Adipocyte (in vitro differentiated cells): ENCODE measurements around the gene MEI1.
"Not testable (repeated sequence)": the region's sequence is repeated elsewhere in the genome, so short reads cannot be mapped to it uniquely, and the experiment has no call there.

Experiments used
- DNase-seq: peaks from one replicate; pipeline ENCODE4 v3.0.0-alpha.2; 2015; ENCODE audit warnings: low read depth
- H3K27me3 ChIP-seq: replicated peaks from 2 replicates; pipeline ENCODE4 v1.7.0; 2013; ENCODE audit warnings: mild to moderate bottlenecking, low read length, moderate library complexity; ENCODE audit not compliant: control insufficient read depth, insufficient read depth
- H3K36me3 ChIP-seq: 2 replicates; pipeline ENCODE4 v1.7.0; 2013; ENCODE audit warnings: low read length, mild to moderate bottlenecking, moderate library complexity; ENCODE audit not compliant: control insufficient read depth, insufficient read depth, severe bottlenecking
- H3K4me1 ChIP-seq: 2 replicates; pipeline ENCODE4 v1.7.0; 2013; ENCODE audit warnings: mild to moderate bottlenecking, low read length, moderate library complexity; ENCODE audit not compliant: control insufficient read depth, insufficient read depth
- H3K4me3 ChIP-seq: 2 replicates; pipeline ENCODE4 v1.7.0; 2013; ENCODE audit warnings: mild to moderate bottlenecking, low read length, moderate library complexity
- H3K9ac ChIP-seq: 2 replicates; pipeline ENCODE4 v1.7.0; 2013; ENCODE audit warnings: mild to moderate bottlenecking, low read length, moderate library complexity
- H3K9me3 ChIP-seq: 2 replicates; pipeline ENCODE4 v1.7.0; 2013; ENCODE audit warnings: mild to moderate bottlenecking, low read length, moderate library complexity; ENCODE audit not compliant: control insufficient read depth

The MEI1 gene

DNA sequence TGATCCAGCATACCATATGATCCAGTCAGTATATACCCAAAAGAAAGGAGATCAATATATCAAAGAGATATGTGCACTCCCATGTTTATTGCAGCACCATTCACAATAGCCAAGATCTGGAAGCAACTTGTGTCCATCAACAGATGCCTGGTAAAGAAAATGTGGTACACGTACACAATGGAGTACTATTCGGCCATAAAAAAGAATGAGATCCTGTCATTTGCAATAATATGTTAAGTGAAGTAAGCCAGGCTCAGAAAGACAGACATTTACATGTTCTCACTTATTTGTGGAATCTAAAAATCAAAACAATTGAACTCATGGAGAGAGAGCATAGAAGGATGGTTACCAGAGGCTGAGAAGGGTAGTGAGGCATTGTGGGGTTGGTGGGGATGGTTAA is 37.6 kb upstream of the MEI1 start:
- DNase-seq: no peak
- Histone ChIP-seq H3K27me3 (no peaks in the 10 kb centered on the region), H3K36me3 (peaks cover 88% of the 10 kb centered on the region), H3K9ac (no peak overlapping the region), H3K4me3 (no peak overlapping the region), H3K9me3 (no peaks in the 10 kb centered on the region), H3K4me1 (peaks cover 4% of the 10 kb centered on the region)

GRCh38 chr22:41663594-41663993 is 35.7 kb upstream of the MEI1 start:
- peaks cover 69% of the 10 kb centered on the region for H3K36me3 ChIP-seq
- H3K9ac ChIP-seq, H3K27me3 ChIP-seq, DNase-seq, H3K4me3 ChIP-seq, H3K9me3 ChIP-seq: not testable (repeated sequence)
- peaks cover 15% of the 10 kb centered on the region for H3K4me1 ChIP-seq

- DNase-seq: no peak
- Histone ChIP-seq H3K36me3 (peaks cover 60% of the 10 kb centered on the region), H3K27me3 (no peaks in the 10 kb centered on the region), H3K9ac (no peak overlapping the region), H3K4me1 (peaks cover 15% of the 10 kb centered on the region), H3K4me3 (no peak overlapping the region), H3K9me3 (no peaks in the 10 kb centered on the region)
These were observed 34.8 kb upstream of the MEI1 start for GRCh38 chr22:41664490-41664889.

DNA sequence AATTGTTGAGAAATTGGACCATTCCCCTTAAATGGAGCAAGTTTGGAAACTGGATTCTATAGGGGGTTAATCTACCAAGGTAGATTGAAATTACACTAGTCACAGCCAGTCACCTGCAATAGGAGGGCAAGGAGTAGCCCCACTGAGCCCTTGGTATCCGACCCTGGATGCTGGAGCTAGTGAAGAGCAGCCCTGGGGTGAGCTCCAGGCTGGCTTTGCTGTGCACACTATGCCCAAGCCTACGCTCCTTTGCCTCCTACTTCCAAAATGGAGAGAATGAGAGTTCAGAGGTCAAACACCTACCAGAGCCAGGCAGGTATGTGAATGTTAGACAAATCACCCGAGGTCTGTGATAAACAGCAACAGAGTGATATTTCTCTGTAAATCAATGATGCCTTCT is 34.4 kb upstream of the MEI1 start:
- Histone ChIP-seq H3K4me1 (peaks cover 15% of the 10 kb centered on the region), H3K36me3 (peaks cover 55% of the 10 kb centered on the region), H3K9ac (no peak overlapping the region), H3K4me3 (no peak overlapping the region), H3K9me3 (no peaks in the 10 kb centered on the region), H3K27me3 (no peaks in the 10 kb centered on the region)
- DNase-seq: no peak

DNA sequence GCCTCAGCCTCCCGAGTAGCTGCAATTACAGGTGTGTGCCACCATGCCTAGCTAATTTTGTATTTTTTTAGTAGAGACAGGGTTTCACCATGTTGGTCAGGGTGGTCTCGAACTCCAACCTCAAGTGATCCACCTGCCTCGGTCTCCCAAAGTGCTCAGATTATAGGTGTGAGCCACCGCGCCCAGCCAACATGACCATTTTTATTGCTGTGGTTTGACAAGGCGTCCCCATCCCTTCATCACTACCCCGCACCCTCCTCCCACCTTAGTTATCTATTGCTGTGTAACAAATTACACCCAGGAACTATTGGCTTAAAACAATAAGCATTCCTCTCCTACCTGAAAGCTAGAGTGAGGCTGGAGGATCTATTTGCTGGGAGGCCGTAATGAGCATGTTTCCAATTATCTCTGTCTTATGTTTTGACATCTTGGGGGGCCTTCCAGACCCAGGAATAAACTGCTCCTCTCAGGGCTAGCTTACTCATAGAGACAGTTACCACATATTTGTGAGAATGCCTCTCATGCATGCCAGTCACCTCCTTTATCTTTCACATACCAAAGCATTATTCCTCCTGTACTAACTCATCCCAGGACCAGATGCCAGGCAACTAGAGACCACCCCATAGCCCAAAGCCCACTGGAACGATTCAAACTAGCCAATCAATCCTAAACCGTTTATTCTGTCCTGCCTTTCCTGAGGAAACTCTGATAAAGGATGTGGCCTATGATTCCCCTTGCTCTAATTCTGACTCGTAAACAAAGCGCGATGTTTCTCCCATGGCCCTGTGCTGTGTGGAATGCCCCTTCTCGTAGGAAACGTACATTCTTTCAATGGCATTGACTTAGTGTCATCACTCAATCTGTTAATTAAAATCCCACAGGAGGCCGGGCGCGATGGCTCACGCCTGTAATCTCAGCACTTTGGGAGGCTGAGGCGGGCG is 30.1 kb upstream of the MEI1 start:
- no peak overlapping the region for H3K9ac ChIP-seq
- peaks cover 15% of the 10 kb centered on the region for H3K4me1 ChIP-seq
- peak; percentile 35 for DNase-seq
- H3K36me3 ChIP-seq: peaks cover 26% of the 10 kb centered on the region
- no peaks in the 10 kb centered on the region for H3K9me3 ChIP-seq
- H3K4me3 ChIP-seq: no peak overlapping the region
- no peaks in the 10 kb centered on the region for H3K27me3 ChIP-seq

DNA sequence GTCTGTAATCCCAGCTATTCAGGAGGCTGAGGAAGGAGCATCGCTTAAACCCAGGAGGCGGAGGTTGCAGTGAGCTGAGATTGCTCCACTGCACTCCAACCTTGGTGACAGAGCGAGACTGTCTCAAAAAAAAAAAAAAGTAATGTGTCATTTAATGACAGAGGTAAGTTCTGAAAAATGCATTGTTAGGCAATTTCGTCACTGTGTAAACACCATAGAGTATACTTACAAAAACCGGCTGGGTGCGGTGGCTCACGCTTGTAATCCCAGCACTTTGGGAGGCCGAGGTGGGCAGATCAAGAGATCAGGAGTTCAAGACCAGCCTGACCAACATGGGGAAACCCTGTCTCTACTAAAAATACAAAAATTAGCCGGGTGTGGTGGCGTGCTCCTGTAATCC is 27.2 kb upstream of the MEI1 start:
- not testable (repeated sequence) for H3K9me3 ChIP-seq, H3K27me3 ChIP-seq, H3K9ac ChIP-seq, H3K4me3 ChIP-seq, H3K4me1 ChIP-seq, DNase-seq
- H3K36me3 ChIP-seq: peaks cover 33% of the 10 kb centered on the region

DNA sequence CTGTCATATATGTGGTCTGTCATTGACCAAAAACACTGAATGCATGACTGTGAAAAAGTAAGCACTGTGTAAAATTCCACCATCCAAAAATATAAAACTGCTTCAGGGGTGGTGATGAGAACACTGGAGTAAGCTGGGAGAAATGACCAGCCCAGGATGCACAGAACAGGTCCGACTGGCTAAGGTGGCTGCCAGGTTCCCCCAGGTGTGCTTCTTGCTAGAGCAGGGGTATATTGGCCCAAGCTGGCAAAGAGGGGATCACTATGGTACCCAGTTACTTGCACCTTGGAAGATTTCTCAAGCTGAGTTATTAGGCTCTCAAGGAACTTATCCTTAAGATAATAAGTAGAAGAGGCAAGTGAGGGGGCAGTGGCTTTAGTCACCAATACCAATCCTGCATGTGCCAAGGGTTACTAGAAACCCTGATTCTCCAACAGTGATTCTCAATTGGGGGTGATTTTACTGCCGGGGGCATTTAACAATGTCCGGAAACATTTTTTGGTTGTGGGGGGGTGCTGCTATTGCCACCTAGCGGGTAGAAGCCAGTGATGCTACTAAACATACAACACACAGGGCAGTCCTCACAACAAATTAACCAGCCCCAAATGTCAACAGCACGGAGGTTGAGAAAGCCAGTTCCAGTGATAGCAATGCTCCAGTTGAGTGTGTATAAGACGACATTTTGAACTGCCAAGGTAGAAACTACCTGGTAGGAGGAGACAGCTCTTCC is 26.4 kb upstream of the MEI1 start:
- DNase-seq: no peak
- H3K36me3 ChIP-seq: peaks cover 34% of the 10 kb centered on the region
- H3K27me3 ChIP-seq: no peaks in the 10 kb centered on the region
- no peak overlapping the region for H3K9ac ChIP-seq
- no peak overlapping the region for H3K4me3 ChIP-seq
- no peaks in the 10 kb centered on the region for H3K9me3 ChIP-seq
- no peaks in the 10 kb centered on the region for H3K4me1 ChIP-seq

- DNase-seq: no peak
- H3K36me3 ChIP-seq: peaks cover 51% of the 10 kb centered on the region
These were observed 24.4 kb upstream of the MEI1 start for GRCh38 chr22:41674846-41675340.

GRCh38 chr22:41676134-41676533 is 23.2 kb upstream of the MEI1 start:
- peaks cover 58% of the 10 kb centered on the region for H3K36me3 ChIP-seq
- no peak for DNase-seq

More at GRCh38 chr22:41674846-41675340, 24.4 kb upstream of the MEI1 start:
- Histone ChIP-seq H3K4me1 (no peaks in the 10 kb centered on the region), H3K9ac (no peak overlapping the region), H3K9me3 (no peaks in the 10 kb centered on the region), H3K4me3 (no peak overlapping the region), H3K27me3 (no peaks in the 10 kb centered on the region)

DNA sequence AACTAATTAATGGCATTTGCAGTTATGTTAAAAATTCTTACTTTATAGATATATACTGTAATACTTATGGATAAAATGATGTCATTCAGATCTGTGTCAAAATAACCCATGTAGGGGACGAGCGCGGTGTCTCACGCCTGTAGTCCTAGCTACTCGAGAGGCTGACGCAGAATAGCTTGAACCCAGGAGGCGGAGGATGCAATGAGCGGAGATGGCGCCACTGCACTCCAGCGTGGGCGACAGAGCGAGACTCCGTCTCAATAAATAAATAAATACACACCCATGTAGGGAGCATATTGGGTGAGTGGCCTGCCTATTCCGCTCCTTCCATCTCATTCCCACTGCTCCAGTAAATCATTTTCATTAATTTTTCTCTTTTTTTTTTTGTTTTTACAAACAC is 17.7 kb upstream of the MEI1 start:
- no peaks in the 10 kb centered on the region for H3K27me3 ChIP-seq
- H3K36me3 ChIP-seq: peaks cover 30% of the 10 kb centered on the region
- peak overlapping the region; percentile 90 for H3K4me3 ChIP-seq
- H3K4me1 ChIP-seq: peaks cover 4% of the 10 kb centered on the region
- H3K9ac ChIP-seq: peak overlapping the region; percentile 91
- H3K9me3 ChIP-seq: no peaks in the 10 kb centered on the region
- DNase-seq: peak; percentile 36

More at GRCh38 chr22:41676134-41676533, 23.2 kb upstream of the MEI1 start:
- Histone ChIP-seq H3K4me1 (no peaks in the 10 kb centered on the region), H3K9ac (no peak overlapping the region), H3K9me3 (no peaks in the 10 kb centered on the region), H3K4me3 (no peak overlapping the region), H3K27me3 (no peaks in the 10 kb centered on the region)
